TTC549 (cell line): ENCODE data around the gene GBP4.

Source experiments
- FAIRE-seq: peaks from 2 replicates; lab custom pipeline; 2012; peaks lifted over from hg19 to GRCh38; lab: Jason Lieb, UNC

The GBP4 gene

GRCh38 chr1:89170170-89171066 is 28.3 kb downstream of the GBP4 start:
- no peak for FAIRE-seq

- no peak for FAIRE-seq
These were observed 29.6 kb downstream of the GBP4 start for GRCh38 chr1:89169166-89169565.

GRCh38 chr1:89167590-89168230 is 31.0 kb downstream of the GBP4 start:
- FAIRE-seq, result no peak

- FAIRE-seq, result no peak
These were observed 32.0 kb downstream of the GBP4 start for GRCh38 chr1:89166705-89167104.

DNA sequence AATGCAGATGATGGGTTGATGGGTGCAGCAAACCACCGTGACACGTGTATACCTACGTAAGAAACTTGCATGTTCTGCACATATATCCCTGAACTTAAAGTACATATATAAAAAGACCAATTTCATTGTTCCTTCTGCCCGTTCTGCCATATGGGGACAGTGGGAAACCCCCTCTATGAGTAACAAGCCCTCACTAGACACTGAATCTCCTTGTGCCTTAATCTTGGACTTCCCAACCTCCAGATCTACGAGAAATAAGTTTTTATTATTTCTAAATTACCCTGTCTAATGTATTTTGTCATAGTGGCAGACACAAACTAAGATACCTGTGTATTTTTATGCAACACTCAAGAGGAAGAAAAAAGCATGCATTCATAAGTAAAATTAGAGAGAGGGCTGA is 32.9 kb downstream of the GBP4 start:
- FAIRE-seq, result no peak

GRCh38 chr1:89151047-89151446 is 47.7 kb downstream of the GBP4 start:
- no peak for FAIRE-seq

- no peak for FAIRE-seq
These were observed 48.8 kb downstream of the GBP4 start for GRCh38 chr1:89149976-89150375.

DNA sequence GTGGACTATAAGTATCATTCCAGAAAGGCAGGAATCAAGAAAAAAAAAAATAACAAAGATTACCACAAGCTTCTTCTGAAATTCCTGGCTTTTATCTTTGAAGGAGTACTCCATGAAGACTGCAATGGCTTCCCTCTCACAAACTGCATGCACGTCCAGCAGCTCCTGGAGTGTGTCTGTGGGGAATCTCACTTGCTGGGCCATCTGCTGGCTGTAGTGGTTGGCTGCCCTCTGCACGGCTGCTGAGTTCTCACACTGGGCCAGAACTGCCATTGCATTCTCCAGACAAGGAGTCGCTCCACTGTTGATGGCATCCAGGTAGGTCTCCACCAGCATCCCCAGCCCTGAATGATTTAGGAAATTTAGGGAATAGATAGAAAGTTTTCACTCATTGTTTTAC is 49.5 kb downstream of the GBP4 start:
- FAIRE-seq, result no peak

DNA sequence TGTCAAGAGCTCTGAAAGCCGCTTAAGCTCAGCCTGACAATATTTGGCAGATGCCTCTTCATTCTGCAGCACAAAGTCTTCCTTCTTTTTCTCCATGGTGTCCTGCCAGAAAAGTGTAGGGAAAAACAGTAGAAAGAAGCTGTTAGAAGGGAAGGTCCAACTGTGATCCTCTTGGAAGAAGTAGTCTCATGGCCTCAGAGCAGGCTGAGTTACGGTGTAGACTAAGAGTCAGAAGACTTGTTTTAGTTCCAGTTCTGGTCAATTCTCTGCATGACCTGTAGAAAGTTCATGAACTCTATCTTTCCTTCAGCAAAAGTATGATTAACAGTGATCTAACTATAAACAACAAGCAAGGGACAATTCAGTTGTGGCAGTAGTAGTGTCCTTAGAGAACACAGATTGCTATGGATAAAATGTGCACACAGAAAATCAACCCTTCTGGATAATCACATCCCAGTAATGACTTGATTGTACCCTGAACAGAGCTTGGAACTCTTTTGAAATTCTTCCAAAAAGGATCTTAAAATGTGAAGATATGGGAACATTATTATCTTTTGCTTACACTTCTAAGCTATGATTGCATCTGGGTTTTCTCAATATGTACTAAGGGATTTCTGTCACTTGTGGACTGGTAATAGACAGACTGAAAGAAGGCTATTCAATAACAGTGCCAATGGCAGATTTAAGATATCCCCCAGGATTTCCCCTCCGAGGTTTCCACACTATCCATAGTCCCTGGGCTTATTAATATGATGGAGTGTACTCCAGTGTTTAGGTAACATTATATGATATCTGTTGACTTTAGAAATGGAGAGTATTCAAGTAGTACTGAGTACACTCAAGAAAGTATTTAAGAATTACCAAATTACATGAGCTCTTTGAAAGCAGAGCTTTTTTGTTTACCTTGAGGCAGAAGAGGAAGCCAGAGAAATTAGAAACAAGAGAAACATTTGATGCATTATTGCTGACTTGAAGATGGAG is 50.8 kb downstream of the GBP4 start:
- no peak for FAIRE-seq

DNA sequence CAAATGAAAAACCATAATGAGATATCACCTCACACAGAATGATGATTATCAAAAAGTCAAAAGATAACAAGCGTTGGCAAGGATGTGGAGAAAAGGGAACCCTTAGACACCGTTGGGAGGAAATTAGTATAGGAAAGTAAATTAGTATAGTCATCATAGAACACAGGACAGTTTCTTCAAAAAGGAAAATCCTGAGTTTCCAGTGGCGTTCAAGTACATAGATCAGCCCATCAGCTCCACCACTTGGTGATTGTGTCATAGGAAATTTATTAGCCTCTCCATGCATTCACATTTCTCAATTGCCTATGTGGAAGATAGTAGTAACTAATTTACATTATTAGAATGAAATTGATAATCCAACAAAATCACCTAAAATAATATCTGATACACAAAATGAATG is 52.0 kb downstream of the GBP4 start:
- no peak for FAIRE-seq

GRCh38 chr1:89143484-89143883 is 55.3 kb downstream of the GBP4 start:
- no peak for FAIRE-seq

- FAIRE-seq, result no peak
These were observed 56.6 kb downstream of the GBP4 start for GRCh38 chr1:89142160-89142559.

DNA sequence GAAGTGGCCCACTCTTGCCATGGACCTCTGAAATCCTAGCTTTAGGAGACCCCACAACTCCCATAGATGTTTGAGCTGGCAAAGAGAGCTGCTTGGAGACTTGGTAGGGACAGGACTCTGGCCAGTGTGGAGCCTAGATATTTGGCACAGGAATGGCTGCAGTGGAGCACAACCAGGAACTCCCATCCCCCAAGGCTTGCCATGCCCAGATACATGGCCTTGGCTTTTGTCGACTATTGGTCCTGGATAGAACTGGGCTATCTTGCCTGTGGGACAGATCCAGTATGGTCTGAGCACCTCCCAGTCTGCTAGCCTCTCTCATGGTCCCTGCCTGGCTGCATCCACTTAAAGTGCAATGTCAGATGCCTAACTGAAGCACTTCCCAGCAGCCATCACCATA is 65.0 kb downstream of the GBP4 start:
- no peak for FAIRE-seq
